Left ventricle myocardium inferior (tissue), 1 donor: ENCODE results near the gene PRKAB1. TPM values are rescaled to one million over a fixed set of nuclear protein-coding genes. Genes with fewer than 3 reads are reported as not detected.

ENCODE experiments used
- DNase-seq: peaks from one replicate; pipeline ENCODE4 v3.0.0-alpha.2; 2020
- H3K27ac ChIP-seq: fragments of 200-600 bp; replicated peaks from 2 replicates; pipeline ENCODE4 v1.8.0; 2021
- H3K27me3 ChIP-seq: fragments of 200-600 bp; 2 replicates; pipeline ENCODE4 v1.8.0; 2021; ENCODE audit warnings: low read depth
- H3K36me3 ChIP-seq: fragments of 200-600 bp; 2 replicates; pipeline ENCODE4 v1.8.0; 2021
- H3K4me1 ChIP-seq: fragments of 200-600 bp; 2 replicates; pipeline ENCODE4 v1.8.0; 2021
- H3K4me3 ChIP-seq: fragments of 200-600 bp; 2 replicates; pipeline ENCODE4 v1.8.0; 2021; ENCODE audit warnings: mild to moderate bottlenecking, moderate library complexity
- H3K9me3 ChIP-seq: fragments of 200-600 bp; replicated peaks from 2 replicates; pipeline ENCODE4 v1.8.0; 2021
- intact Hi-C: fragments of 100-400 bp; cut with micrococcal nuclease; formaldehyde crosslinking; loops from one replicate; pipeline ENCODE4 v1.11.0; 2022
- total RNA-seq: library from RNA; stranded (reverse); fragmentation: NEBNext Ultra II Directional; extraction: Animal tissue kit (Norgen Biotek cat#: 25700); gene quantifications from one replicate; pipeline ENCODE4 v1.2.1, GENCODE V29; 2021
- TF ChIP-seq, protein P1 (sequence below): fragments of 200-600 bp; IDR thresholded peaks from 2 replicates; pipeline ENCODE4 v1.8.0; 2021; ENCODE audit warnings: antibody characterized with exemption, mild to moderate bottlenecking, borderline replicate concordance
- donor health status: DM: no; HTN: yes; CAD: no; lungs with severe emphysema.

Gene PRKAB1
- total RNA-seq, 1 donor from 2014 or later: 9.2 TPM

DNA sequence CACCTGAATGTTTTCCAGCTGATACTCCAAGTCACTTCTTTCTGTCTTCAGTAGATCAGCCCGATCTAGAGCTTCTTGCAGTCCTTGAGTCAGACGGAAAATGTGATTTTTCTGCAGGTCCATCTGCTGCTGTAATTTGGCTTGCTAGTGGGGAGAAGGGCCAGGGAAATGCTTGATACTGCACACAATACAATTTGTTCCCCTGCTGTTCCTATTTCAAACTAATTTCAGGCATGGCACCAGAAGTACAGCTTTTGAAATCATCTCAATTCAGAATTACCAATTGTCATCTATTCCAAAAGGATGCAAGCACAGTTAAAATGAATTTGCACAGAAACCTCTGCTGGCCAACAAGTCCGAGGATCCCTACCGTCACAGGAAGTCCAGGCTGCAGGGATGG is 53.4 kb downstream of the PRKAB1 start:
- Histone ChIP-seq H3K4me1 (peaks cover 9% of the 10 kb centered on the region), H3K27ac (no peak overlapping the region), H3K36me3 (no peaks in the 10 kb centered on the region), H3K4me3 (no peak overlapping the region), H3K9me3 (no peaks in the 10 kb centered on the region), H3K27me3 (no peaks in the 10 kb centered on the region)
- intact Hi-C loops: no loop called here
- TF ChIP-seq, protein P1, sequence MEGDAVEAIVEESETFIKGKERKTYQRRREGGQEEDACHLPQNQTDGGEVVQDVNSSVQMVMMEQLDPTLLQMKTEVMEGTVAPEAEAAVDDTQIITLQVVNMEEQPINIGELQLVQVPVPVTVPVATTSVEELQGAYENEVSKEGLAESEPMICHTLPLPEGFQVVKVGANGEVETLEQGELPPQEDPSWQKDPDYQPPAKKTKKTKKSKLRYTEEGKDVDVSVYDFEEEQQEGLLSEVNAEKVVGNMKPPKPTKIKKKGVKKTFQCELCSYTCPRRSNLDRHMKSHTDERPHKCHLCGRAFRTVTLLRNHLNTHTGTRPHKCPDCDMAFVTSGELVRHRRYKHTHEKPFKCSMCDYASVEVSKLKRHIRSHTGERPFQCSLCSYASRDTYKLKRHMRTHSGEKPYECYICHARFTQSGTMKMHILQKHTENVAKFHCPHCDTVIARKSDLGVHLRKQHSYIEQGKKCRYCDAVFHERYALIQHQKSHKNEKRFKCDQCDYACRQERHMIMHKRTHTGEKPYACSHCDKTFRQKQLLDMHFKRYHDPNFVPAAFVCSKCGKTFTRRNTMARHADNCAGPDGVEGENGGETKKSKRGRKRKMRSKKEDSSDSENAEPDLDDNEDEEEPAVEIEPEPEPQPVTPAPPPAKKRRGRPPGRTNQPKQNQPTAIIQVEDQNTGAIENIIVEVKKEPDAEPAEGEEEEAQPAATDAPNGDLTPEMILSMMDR: no peak
- no peak for DNase-seq

DNA sequence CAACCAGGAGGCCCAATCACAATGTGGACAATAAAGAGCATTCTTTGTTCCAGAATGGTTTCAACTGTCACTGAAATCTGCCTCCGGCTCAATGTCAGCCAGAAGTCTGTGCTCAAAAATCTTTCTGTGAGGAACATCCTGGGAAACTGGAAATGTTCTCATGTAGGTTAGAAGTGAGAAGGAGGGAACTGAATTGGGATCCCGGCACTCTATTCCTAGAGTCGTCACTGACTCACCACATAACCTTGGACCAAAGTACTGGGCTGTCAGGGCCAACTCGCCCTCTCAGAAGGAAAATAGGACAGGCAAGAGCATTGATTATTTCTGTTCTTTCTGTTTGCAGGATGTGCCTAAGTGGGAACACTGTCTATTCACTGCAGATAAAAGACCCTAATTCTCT is 57.6 kb downstream of the PRKAB1 start:
- Histone ChIP-seq H3K9me3 (no peaks in the 10 kb centered on the region), H3K4me3 (no peak overlapping the region), H3K4me1 (no peaks in the 10 kb centered on the region), H3K27me3 (no peaks in the 10 kb centered on the region), H3K36me3 (no peaks in the 10 kb centered on the region), H3K27ac (no peak overlapping the region)
- intact Hi-C loops: no loop called here
- TF ChIP-seq, protein P1: no peak
- no peak for DNase-seq

DNA sequence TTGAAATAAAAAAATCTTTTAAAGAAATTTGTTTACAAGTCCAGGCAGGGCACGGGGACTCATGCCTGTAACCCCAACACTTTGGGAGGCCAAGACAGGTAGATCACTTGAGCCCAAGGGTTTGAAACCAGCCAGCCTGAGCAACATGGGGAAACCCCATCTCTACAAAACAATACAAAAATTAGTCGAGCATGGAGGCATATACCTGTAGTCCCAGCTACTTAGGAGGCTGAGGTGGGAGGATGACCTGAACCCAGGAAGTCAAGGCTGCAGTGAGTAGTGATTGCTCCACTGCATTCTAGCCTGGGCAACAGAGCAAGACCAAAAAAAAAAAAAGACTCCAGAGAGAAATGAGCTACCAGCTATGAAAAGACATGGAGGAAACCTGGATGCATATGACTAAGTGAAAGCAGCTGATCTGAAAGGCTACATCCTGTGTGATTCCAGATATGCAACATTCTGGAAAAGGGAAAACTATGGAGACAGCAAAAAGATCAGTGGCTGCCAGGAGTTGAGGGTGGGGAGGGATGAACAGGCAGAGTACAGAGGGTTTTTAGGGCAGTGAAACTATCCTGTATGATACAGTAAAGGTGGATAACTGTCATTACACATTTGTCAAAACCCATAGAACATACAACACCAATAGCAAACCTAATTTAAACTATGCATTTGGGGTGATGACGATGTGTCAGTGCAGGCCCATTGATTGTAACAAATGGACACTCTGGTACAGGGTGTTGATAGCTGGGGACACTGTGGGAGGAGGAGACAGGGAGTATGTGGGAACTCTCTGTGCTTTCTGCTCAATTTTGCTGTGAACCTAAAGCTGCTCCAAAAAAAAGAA is 59.9 kb downstream of the PRKAB1 start:
- Histone ChIP-seq H3K4me1 (no peaks in the 10 kb centered on the region), H3K4me3 (no peak overlapping the region), H3K9me3 (no peaks in the 10 kb centered on the region), H3K27ac (no peak overlapping the region), H3K27me3 (no peaks in the 10 kb centered on the region), H3K36me3 (no peaks in the 10 kb centered on the region)
- DNase-seq: no peak
- intact Hi-C loops: no loop called here
- TF ChIP-seq, protein P1: no peak

DNA sequence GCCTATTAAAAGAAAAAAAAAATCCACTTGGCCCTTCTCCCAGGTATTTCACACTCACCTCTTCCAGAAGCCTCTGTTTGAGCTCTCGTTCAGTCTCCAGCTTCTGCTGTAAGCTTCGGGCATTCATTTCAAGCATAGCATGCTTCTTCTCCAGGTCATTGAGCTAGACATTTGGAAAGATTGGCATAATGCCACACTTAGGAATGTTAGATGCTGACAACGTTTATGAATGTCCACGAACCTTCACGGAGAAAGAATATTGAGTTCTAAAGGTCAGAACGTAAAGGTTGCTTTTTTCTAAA is 60.5 kb downstream of the PRKAB1 start:
- no peak overlapping the region for H3K4me3 ChIP-seq
- no peak overlapping the region for H3K27ac ChIP-seq
- TF ChIP-seq, protein P1: no peak
- H3K9me3 ChIP-seq: no peaks in the 10 kb centered on the region
- DNase-seq: no peak
- intact Hi-C loops: no loop called here
- no peaks in the 10 kb centered on the region for H3K4me1 ChIP-seq
- no peaks in the 10 kb centered on the region for H3K36me3 ChIP-seq
- H3K27me3 ChIP-seq: no peaks in the 10 kb centered on the region

DNA sequence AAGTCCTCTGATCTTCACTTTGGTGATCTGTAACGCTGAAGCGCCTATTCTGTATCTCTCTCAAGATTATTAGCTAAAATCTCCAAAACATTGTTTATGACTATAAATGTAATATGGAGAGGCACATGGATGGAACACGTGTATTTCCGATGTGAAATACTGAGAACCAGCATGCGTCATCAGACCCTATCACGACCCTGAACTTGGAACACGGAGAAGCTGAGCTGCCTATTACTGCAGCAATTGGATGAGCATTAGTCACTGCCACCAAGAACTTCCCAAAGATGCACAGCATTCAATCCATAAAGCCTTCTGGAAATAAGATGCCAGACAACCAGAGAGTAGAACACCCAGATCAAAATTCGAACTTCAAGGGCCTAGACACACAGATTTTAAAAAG is 61.9 kb downstream of the PRKAB1 start:
- H3K4me3 ChIP-seq: no peak overlapping the region
- H3K9me3 ChIP-seq: no peaks in the 10 kb centered on the region
- no peaks in the 10 kb centered on the region for H3K4me1 ChIP-seq
- H3K27me3 ChIP-seq: no peaks in the 10 kb centered on the region
- H3K36me3 ChIP-seq: no peaks in the 10 kb centered on the region
- TF ChIP-seq, protein P1: no peak
- no peak for DNase-seq
- intact Hi-C loops: no loop called here
- H3K27ac ChIP-seq: no peak overlapping the region
